HG02798 (cell line): Measurements from ENCODE around the gene RGL2.
A peak's percentile ranks its signal among the peaks of the same experiment; 100 is the strongest.

Experiments used
- ATAC-seq: cut with Tn5 transposase; IDR thresholded peaks from one replicate; pipeline ENCODE4 v1.9.1; 2021; ENCODE audit warnings: mild to moderate bottlenecking; ENCODE audit not compliant: unreplicated experiment, poor library complexity

RGL2 gene

DNA sequence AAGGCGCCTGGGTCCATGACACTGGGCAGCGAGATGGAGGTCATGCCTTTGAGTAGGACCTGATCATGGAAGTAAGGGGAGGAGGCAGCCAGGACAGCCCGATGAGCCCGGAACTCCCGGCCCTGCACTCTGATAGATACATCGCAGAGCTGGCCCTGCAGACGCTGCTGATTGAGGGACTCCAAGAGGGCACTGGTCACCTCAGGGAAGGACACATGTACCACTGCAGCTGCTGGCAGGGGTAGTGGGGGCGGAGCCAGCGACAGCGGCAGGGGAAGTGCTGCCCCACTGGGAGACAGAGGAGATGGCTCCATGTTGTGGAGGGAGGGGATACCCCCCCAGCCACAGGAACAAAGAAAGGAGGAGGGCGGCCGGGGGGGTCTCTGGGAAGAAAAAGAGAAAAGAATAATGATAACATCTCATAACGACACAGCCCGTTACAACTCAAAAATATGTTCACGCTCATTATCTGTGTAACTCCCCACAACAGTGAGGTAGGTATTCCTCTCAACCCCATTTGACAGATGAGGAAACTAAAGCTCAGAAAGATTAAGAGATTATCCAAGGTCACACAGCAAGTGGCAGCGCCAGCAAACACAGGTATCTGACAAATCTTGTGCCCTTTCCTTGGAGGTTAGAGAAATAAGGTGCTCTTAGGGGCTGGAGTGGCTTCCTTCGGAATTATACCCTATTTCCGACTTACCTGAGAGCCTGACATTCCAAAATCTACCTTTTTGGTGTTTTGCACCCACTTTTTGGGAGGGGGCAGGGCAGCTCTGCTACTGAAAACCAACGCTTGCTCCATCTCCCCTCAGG lies 18.1 kb upstream of the RGL2 start:
- ATAC-seq = no peak

- ATAC-seq = no peak
Measured at GRCh38 chr6:33315793-33316602, 17.3 kb upstream of the RGL2 start.

DNA sequence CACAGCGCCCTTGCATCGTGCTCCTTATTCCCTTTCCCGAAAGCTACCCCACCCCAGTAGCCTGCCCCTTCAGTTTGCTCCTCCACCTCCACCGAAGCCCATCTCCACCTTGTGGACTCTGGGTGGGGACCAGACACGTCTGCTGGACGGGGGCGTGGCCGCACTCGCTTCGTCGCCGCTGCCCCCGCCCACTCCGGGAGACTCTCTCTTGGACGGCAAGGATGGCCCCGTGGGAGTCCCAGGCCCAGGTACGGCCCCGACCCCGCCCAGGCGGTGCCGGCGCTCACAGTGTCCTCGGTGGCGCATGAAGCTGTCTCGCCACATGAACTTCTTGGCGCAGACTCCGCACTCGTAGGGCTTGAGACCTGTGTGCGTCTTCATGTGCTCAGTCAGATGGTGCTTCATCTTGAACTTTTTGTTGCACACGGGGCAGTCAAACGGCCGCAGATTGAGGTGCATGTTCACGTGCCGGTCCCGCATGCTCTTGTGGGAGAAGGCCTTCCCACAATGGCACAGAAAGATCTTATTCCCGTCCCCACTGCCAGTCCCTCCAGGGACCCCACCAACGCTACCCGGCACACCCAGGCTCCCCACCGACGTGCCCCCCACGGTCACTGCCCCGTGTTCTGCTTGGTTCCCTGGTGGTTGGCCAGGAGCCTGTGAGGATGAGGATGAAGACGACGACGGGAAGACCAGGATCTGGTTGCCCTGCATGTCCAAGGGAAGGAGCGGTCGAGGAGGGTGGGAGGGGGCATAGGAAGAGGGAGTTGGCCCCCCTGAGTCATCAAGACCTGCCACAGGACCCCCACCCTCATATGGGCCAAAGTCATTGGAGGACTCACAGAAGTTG lies 16.4 kb upstream of the RGL2 start:
- ATAC-seq = no peak

GRCh38 chr6:33314515-33314942 lies 15.8 kb upstream of the RGL2 start:
- no peak for ATAC-seq

GRCh38 chr6:33313709-33314514 lies 15.2 kb upstream of the RGL2 start, which contains the start of gene TAPBP:
TAPBP (minus strand) TSS chr6:33314078; CDS start chr6:33314041, 37 bp downstream.
- ATAC-seq = peak; percentile 40

- ATAC-seq = peak; percentile 3
Measured at GRCh38 chr6:33313105-33313708, 14.5 kb upstream of the RGL2 start.

DNA sequence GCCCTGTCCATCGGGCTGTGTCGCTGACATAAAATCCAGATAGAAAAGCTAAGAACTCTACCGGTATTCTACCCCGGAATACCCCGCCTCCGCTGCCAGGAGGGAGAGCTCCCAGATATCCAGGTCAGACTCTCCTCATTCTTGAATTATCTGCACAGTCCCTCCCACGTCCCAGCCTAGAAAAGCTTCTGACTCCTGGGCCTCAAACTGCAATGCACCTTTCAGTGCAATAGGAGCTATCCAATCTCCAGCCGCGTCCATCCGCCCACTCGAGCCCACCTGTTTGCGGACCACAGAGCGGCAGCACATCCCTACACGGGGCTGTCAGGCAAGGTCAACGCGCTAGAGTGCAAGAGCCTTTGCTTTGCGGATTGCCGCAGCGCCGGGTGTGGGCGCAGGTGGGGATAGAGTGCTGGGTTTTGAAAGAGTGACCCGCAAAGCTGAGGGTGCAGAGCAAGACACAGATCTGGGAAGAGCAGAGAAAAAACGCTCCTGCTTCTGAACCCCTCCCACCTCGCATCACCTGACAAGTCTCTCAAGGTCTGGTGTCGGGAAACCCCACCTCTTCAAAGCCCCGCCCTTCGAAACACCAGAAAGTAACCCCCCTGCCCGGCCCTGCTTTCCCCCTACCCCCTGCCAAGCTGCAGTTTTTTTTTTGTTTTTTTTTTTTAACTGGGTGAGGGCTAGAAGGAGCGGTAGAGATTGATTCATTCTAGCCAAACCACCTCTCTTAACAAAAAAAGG lies 13.8 kb upstream of the RGL2 start:
- peak; percentile 36 for ATAC-seq

- no peak for ATAC-seq
Measured at GRCh38 chr6:33306356-33306755, 7.6 kb upstream of the RGL2 start.

DNA sequence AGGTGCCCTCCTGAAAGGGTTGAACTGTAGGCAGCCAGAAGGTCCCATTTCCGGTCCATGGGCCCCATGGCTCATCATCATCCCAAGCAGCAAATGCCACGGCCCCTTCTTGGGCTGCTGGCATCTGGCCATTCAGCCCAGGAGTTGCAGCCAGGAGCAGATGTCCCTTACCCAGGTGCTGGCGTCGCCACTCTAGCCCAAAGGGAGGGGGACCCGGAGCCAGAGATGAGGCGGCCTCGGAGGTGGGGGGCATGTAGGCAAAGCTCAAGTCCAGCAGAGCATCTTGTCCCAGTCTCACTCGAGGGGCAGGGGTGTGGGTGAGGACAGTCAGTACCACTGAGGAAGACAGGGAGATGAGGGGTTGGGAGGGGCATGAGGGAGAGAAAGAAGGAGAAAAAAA lies 6.3 kb upstream of the RGL2 start:
- ATAC-seq = no peak

GRCh38 chr6:33304216-33304615 lies 5.5 kb upstream of the RGL2 start:
- ATAC-seq = no peak

DNA sequence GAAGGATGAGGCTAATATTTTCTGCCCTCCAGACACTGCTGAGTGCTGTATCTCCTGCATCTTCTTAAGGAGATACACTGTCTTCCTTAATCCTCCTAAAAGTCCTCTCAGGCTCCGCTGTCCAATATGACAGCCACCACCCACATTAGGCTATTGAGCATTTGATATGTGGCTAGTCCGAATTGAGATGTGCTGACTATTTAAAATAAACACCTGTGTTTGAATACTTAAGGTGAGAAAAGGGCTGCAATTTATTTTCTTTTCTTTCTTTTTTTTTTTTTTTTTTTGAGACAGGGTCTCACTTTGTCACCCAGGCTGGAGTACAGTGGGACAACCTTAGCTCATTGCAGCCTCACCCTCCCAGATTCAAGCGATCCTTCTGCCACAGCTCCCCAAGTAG lies 3.1 kb upstream of the RGL2 start:
- no peak for ATAC-seq

GRCh38 chr6:33299237-33299944 lies 649 bp upstream of the RGL2 start:
- peak; percentile 85 for ATAC-seq

GRCh38 chr6:33297956-33298772 lies 578 bp downstream of the RGL2 start:
- no peak for ATAC-seq

DNA sequence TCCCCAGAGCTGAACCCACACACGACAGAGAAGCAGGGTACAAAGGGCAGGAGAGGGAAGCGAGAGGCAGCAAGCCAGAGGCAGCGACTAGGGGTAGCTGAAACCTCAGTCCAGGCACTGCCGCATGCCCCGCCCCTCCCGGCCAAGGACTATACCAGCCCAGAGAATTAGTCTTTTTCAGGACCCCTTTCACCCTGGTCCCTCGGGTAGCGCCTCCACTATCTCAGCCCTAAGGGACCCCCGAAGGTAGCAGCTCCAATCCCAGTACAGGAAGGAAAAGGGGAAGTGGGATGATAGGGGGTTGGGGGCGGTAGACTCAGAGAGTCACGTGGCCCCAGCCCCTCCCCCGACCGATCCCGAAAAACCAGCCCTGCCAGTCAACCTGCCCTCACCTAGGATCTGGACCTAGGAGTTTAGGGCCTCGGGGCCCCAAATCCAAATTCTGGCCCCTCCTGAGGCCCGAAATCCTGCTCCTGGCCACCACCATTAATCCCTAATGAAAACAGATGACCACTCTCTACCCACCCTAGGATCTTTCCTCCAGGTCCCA lies 1.3 kb downstream of the RGL2 start:
- ATAC-seq = no peak

GRCh38 chr6:33296797-33297405 lies 1.8 kb downstream of the RGL2 start:
- no peak for ATAC-seq

DNA sequence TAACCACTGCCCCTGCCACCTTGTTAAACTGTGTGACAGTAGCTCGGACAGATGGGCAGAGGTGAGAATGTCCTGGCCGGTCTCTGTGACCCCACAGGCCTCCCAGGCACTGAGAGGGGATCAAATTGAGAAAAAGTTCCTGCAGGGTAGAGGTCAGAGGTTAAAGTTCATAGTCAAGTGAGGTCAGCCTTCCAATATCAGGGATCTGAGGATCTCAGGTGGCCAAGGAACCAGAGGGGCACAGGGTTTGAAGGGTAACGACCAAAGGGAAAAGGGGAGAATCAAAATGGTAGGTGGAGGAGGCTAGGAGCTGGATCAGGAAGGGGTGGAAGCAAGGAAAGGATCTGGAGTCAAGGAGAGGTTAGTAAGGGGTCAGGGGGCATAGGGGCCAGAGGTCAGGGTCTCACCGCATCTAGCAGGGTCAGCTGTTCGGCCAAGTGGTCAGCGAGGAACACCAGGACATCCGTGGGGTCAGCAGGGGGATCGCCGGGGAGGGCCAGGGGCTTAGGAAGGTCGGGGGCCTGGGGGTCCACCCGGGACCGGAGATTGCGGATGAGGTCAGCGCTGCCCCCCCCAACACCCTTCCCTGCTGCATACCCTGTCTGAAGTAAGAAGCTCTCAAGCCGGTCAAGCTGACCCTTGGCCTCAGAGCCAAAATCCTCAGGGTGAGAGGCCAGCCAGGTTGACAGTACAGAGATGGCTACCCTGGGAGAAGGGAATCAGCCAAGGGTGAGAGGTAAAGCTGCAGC lies 2.9 kb downstream of the RGL2 start:
- ATAC-seq = no peak
